Karpas-422 (cell line): Measurements from ENCODE around the gene IRGQ. TPM values are rescaled to one million over a fixed set of nuclear protein-coding genes. Genes with fewer than 3 reads are reported as not detected.

Experiments used
- DNase-seq: peaks from one replicate; pipeline ENCODE4 v3.0.0-alpha.2; 2015
- H2AFZ ChIP-seq: fragments of 200-600 bp; sonication (generic); 2 replicates; pipeline ENCODE4 v1.6.1; 2014; ENCODE audit warnings: antibody characterized with exemption, low read length, mixed read lengths
- H3K27ac ChIP-seq: fragments of 200-600 bp; sonication (generic); 2 replicates; pipeline ENCODE4 v1.5.1; 2014; ENCODE audit warnings: mild to moderate bottlenecking, low read length, moderate library complexity
- H3K27me3 ChIP-seq: fragments of 200-600 bp; sonication (generic); 2 replicates; pipeline ENCODE4 v1.6.1; 2014; ENCODE audit warnings: low read length, mixed read lengths
- H3K36me3 ChIP-seq: fragments of 200-600 bp; sonication (generic); 2 replicates; pipeline ENCODE4 v1.6.1; 2014; ENCODE audit warnings: low read length, mixed read lengths; ENCODE audit not compliant: insufficient read depth
- H3K4me1 ChIP-seq: fragments of 200-600 bp; sonication (generic); 2 replicates; pipeline ENCODE4 v1.6.1; 2014; ENCODE audit warnings: mild to moderate bottlenecking, low read length, mixed read lengths
- H3K4me2 ChIP-seq: fragments of 200-600 bp; sonication (generic); 2 replicates; pipeline ENCODE4 v1.6.1; 2014; ENCODE audit warnings: low read length, low read depth, mild to moderate bottlenecking; ENCODE audit not compliant: poor library complexity, severe bottlenecking
- H3K4me3 ChIP-seq: fragments of 200-600 bp; sonication (generic); 2 replicates; pipeline ENCODE4 v1.5.1; 2014; ENCODE audit warnings: mild to moderate bottlenecking, antibody characterized with exemption, low read length, mixed read lengths
- H3K79me2 ChIP-seq: fragments of 200-600 bp; sonication (generic); 2 replicates; pipeline ENCODE4 v1.6.1; 2014; ENCODE audit warnings: mild to moderate bottlenecking, low read length, mixed read lengths
- H3K9ac ChIP-seq: fragments of 200-600 bp; sonication (generic); 2 replicates; pipeline ENCODE4 v1.6.0; 2014; ENCODE audit warnings: low read length
- H3K9me2 ChIP-seq: fragments of 200-600 bp; sonication (generic), shearing (Covaris generic); replicated peaks from 2 replicates; pipeline ENCODE4 v1.6.0; 2014; ENCODE audit warnings: mild to moderate bottlenecking, low read length, moderate library complexity; ENCODE audit not compliant: insufficient read depth
- H3K9me3 ChIP-seq: fragments of 300-700, 200-600 bp; sonication (generic); 2 replicates; pipeline ENCODE4 v1.6.1; 2014; ENCODE audit warnings: low read length, mixed read lengths
- H4K20me1 ChIP-seq: fragments of 200-600 bp; sonication (generic); 2 replicates; pipeline ENCODE4 v1.6.1; 2014; ENCODE audit warnings: mild to moderate bottlenecking, antibody characterized with exemption, low read length, low read depth; ENCODE audit not compliant: insufficient read depth
- total RNA-seq: library from RNA; depleted of rRNA; stranded (reverse); fragments of >200 nt; shearing (Covaris generic); gene quantifications from 2 replicates; pipeline ENCODE4 v1.2.3, GENCODE V29; 2014; ENCODE audit warnings: low replicate concordance

The IRGQ gene
- total RNA-seq, 1 experiment from 2014 or later: 10.8 TPM

DNA sequence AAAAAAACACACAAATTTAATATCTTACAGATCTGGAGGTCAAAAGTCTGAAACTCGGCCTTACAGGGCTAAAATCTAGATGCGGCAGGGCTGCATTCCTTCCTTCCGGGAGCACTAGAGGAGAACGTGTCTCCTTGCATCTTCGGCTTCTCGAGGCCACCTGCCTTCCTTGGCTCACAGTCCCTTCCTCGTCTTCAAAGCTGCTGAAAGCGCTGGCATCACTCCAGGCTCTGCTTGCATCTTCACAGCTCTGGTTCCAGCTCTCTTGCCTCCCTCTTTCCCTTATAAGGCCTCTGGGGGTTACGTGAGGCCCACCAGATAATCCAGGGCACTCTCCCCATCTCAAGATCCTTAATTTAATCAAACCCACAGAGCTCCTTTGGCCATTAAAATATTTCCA lies 31.1 kb downstream of the IRGQ start:
- H3K36me3 ChIP-seq: no peaks in the 10 kb centered on the region
- no peak overlapping the region for H3K4me2 ChIP-seq
- no peak overlapping the region for H3K27ac ChIP-seq
- no peaks in the 10 kb centered on the region for H3K9me3 ChIP-seq
- H4K20me1 ChIP-seq: no peaks in the 10 kb centered on the region
- no peak overlapping the region for H3K4me3 ChIP-seq
- no peak overlapping the region for H3K9ac ChIP-seq
- peaks cover 5% of the 10 kb centered on the region for H3K4me1 ChIP-seq
- DNase-seq: no peak
- H3K27me3 ChIP-seq: no peaks in the 10 kb centered on the region
- no peaks in the 10 kb centered on the region for H3K9me2 ChIP-seq
- H3K79me2 ChIP-seq: peaks cover 35% of the 10 kb centered on the region
- no peak overlapping the region for H2AFZ ChIP-seq

DNA sequence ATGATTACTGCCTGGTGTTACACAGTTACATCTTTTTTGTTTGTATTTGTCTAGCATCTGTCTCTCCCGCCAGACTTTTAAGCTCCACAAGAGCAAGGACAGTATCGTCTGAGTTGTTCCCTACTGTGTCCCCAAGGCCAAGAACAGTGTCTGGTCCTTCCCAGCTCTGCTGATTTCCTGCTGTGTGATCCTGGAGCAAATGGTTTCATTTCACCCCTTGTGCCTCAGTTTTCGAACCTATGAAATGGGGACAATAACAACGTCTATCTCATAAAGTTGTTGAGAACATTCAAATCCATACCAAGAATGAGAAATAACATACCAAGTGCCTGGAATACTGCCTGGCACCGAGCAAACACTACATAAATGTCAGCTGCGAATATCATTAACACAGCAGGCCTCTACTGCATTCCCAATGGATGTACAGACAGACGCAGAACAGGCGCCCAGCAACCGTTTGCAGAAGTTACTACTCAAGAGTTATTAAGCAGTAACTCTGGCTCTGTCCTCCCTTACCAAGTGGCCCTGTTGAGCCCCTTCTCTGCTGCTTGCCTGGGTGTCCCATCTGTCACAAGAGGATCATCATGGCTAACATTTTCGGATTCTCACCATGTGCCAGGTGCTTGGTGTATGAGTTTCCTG lies 32.0 kb downstream of the IRGQ start:
- H3K27me3 ChIP-seq: no peaks in the 10 kb centered on the region
- no peaks in the 10 kb centered on the region for H4K20me1 ChIP-seq
- H3K4me1 ChIP-seq: peaks cover 5% of the 10 kb centered on the region
- H3K9ac ChIP-seq: no peak overlapping the region
- no peaks in the 10 kb centered on the region for H3K9me2 ChIP-seq
- H3K4me2 ChIP-seq: no peak overlapping the region
- H2AFZ ChIP-seq: no peak overlapping the region
- H3K4me3 ChIP-seq: no peak overlapping the region
- H3K36me3 ChIP-seq: peaks cover 2% of the 10 kb centered on the region; the same call in 1 of the 2 replicates
- no peaks in the 10 kb centered on the region for H3K9me3 ChIP-seq
- no peak overlapping the region for H3K27ac ChIP-seq
- H3K79me2 ChIP-seq: peaks cover 29% of the 10 kb centered on the region
- no peak for DNase-seq

DNA sequence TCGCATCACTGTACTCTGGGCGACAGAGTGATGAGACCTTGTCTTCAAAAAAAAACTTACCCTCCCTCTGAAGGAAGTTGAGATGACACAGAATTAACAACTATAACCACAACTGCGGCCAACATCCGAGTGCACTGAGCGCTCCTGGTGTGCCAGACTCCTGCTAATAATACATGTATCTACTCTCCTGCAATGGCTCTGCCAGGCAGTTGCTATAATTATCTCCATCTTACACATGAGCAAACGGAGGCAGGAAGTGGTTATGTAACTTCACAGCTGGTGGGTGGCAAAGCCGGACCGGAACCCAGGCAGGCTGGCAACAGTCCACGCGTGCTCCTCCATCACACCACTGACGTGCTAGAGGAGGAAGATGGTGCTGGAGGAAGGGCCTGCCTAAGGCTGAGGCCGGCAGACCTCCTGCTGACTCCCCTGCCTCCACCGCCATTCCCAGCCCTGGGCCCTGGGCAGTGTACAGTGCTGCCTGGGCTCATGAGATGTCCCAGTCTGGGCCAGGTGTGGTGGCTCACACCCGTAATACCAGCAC lies 33.2 kb downstream of the IRGQ start:
- H3K4me1 ChIP-seq: peaks cover 5% of the 10 kb centered on the region
- no peak overlapping the region for H3K4me3 ChIP-seq
- peaks cover 29% of the 10 kb centered on the region for H3K79me2 ChIP-seq
- H4K20me1 ChIP-seq: no peaks in the 10 kb centered on the region
- no peak for DNase-seq
- H2AFZ ChIP-seq: no peak overlapping the region
- no peaks in the 10 kb centered on the region for H3K9me2 ChIP-seq
- no peak overlapping the region for H3K27ac ChIP-seq
- H3K9me3 ChIP-seq: no peaks in the 10 kb centered on the region
- H3K36me3 ChIP-seq: peaks cover 2% of the 10 kb centered on the region; the same call in 1 of the 2 replicates
- H3K27me3 ChIP-seq: no peaks in the 10 kb centered on the region
- H3K9ac ChIP-seq: no peak overlapping the region
- H3K4me2 ChIP-seq: no peak overlapping the region

DNA sequence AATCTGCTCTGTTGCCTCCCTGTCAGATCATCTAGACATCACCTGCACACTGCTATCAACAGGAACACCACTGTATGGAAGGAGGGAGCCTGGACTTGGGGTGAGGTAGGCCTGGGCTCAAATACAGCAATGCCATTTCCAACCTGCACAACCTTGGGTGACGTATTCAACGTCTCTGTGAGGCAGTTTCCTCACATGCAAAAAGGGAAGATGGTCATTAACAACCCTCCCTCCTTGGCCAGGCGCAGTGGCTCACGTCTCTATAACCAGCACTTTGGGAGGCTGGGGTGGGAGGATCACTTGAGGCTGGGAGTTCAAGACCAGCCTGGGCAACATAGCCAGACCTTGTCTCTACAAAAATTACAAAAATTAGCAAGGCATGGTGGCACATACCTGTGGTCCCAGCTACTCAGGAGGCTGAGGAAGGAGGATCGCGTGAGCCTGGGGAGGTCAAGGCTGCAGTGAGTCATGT lies 33.7 kb downstream of the IRGQ start:
- Histone ChIP-seq H3K4me2 (no peak overlapping the region), H4K20me1 (no peaks in the 10 kb centered on the region), H3K4me1 (peaks cover 5% of the 10 kb centered on the region), H3K79me2 (peaks cover 26% of the 10 kb centered on the region), H3K9ac (no peak overlapping the region), H3K4me3 (no peak overlapping the region), H2AFZ (no peak overlapping the region), H3K27ac (no peak overlapping the region), H3K9me2 (no peaks in the 10 kb centered on the region), H3K27me3 (no peaks in the 10 kb centered on the region), H3K36me3 (peaks cover 2% of the 10 kb centered on the region; the same call in 1 of the 2 replicates), H3K9me3 (no peaks in the 10 kb centered on the region)
- DNase-seq: no peak

DNA sequence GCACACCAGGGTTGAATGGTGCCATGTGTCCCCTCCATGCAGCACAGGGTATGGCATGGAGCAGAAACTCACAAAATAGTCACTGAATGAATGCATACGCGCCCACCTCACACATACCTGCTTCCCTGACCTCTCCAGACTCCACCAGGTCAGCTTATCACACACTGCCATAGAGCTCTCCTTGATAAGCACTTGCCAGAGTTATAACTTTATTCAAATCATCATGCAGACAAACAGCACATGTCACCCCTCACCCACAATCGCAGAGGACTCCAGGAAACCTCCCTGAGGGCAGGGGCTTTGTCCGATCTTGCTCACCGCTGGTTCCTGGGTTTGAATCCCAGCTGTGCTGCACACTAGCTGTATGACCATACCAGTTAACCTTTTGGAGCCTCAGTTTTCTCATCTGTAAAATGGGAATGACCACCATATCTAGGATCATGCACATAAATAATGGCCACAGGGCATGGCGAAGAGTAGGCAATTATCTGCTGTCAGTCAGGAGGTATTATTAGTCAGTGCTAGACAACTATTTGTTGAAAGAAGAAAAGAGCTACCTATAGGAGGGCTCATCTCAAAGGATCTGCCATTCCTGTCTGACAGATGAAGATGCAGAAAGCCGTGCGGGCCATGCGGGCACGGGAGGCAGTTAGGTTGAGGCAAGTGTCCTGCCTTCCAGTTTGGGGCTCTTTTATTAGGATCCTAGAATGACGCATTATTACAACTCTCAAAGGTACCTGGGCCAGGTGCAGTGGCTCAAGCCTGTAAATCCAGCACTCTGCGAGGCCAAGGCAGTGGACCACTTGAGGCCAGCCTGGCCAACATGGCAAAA lies 34.6 kb downstream of the IRGQ start:
- Histone ChIP-seq H3K4me3 (no peak overlapping the region), H3K4me1 (peaks cover 5% of the 10 kb centered on the region), H4K20me1 (no peaks in the 10 kb centered on the region), H2AFZ (no peak overlapping the region), H3K79me2 (peaks cover 22% of the 10 kb centered on the region), H3K27ac (no peak overlapping the region), H3K27me3 (no peaks in the 10 kb centered on the region), H3K9me3 (no peaks in the 10 kb centered on the region), H3K4me2 (no peak overlapping the region), H3K9ac (no peak overlapping the region), H3K36me3 (peaks cover 2% of the 10 kb centered on the region; the same call in 1 of the 2 replicates), H3K9me2 (no peaks in the 10 kb centered on the region)
- no peak for DNase-seq

DNA sequence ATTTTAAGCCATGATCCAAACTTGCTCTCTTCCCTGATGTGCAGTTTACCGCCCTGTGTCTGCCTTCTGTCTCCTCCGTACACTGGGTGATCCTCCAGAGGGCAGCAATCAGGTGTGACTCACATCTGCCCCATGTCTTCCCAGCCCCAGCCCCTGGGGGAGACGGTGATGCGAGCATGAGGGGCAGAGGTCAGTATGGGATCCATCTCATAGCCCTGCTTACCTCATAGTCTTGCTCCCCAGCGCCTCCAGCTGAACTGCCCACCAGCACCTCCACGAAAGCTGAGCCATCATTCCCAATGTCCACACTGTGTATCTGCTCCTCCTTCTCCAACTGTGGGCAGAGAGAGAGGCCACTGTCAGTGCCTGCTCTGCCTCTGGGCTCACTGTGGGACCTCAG lies 35.2 kb downstream of the IRGQ start:
- no peak overlapping the region for H3K9ac ChIP-seq
- H3K27ac ChIP-seq: no peak overlapping the region
- no peaks in the 10 kb centered on the region for H3K9me3 ChIP-seq
- no peak overlapping the region for H2AFZ ChIP-seq
- H3K4me3 ChIP-seq: no peak overlapping the region
- no peak overlapping the region for H3K4me2 ChIP-seq
- H3K36me3 ChIP-seq: peaks cover 2% of the 10 kb centered on the region; the same call in 1 of the 2 replicates
- DNase-seq: no peak
- peaks cover 22% of the 10 kb centered on the region for H3K79me2 ChIP-seq
- no peaks in the 10 kb centered on the region for H4K20me1 ChIP-seq
- no peaks in the 10 kb centered on the region for H3K9me2 ChIP-seq
- no peaks in the 10 kb centered on the region for H3K27me3 ChIP-seq
- peaks cover 5% of the 10 kb centered on the region for H3K4me1 ChIP-seq

DNA sequence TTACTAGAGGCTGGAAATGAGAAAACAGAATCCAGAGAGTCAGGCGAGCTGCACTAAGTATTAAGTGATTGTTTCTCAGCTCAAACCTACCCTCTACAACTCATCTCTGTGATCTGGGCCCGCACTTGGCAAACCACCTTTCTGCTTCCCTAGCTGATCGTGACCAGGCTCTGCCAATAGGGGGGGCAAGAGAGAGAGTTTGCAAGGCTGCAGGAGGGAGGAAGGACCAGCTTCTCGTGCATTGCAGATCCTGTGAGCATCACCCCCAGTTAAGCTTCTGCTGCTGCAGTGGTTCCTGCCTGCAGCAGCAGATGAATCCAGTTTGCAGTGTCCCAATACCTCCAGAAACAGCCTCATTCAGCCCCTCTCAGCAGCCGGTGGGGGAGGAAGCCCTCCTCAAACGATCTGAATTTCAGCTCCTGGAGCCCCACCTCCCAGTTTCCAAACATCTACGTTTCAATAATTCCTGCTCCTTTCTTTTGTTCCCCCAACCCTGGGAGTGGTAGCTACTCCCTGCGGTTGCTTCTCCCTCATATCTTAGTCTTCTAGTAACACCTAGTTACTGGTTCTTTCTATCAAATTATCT lies 40.7 kb downstream of the IRGQ start:
- H2AFZ ChIP-seq: no peak overlapping the region
- H3K36me3 ChIP-seq: peaks cover 2% of the 10 kb centered on the region; the same call in 1 of the 2 replicates
- no peaks in the 10 kb centered on the region for H3K9me3 ChIP-seq
- H3K4me1 ChIP-seq: no peaks in the 10 kb centered on the region
- H3K4me2 ChIP-seq: no peak overlapping the region
- no peaks in the 10 kb centered on the region for H3K79me2 ChIP-seq
- H4K20me1 ChIP-seq: no peaks in the 10 kb centered on the region
- no peak overlapping the region for H3K4me3 ChIP-seq
- no peaks in the 10 kb centered on the region for H3K9me2 ChIP-seq
- H3K9ac ChIP-seq: no peak overlapping the region
- no peak overlapping the region for H3K27ac ChIP-seq
- no peaks in the 10 kb centered on the region for H3K27me3 ChIP-seq
- DNase-seq: peak; percentile 89
